Dermis microvascular lymphatic vessel endothelial cell (primary cell): ENCODE results near the gene RPL10. TPM values are rescaled to one million over a fixed set of nuclear protein-coding genes. Genes with fewer than 3 reads are reported as not detected.

Source experiments
- DNase-seq, 2 donors: peaks; one replicate each; pipeline versions ENCODE4 v3.0.0 to v3.0.0-alpha.2; 2010; ENCODE audit warnings: low read depth in 2 of 2
- total RNA-seq: library from RNA; depleted of rRNA; stranded (reverse); fragments of >200 nt; gene quantifications from 2 replicates; pipeline ENCODE4 v1.2.1, GENCODE V29; 2014

The RPL10 gene
- total RNA-seq, 1 donor from 2014 or later: 2,372 TPM

- no peak for DNase-seq
These were observed 50.3 kb downstream of the RPL10 start for GRCh38 chrX:154448484-154448883.

GRCh38 chrX:154449618-154450017 lies 51.4 kb downstream of the RPL10 start:
- DNase-seq: no peak

GRCh38 chrX:154450312-154450711 lies 52.1 kb downstream of the RPL10 start:
- DNase-seq: no peak

Other genes with a start within 250 kb of the RPL10 start
- not detected in 2 replicates for gene OPN1MW, start 215.8 kb upstream of the RPL10 start, total RNA-seq
- not detected in 2 replicates for gene OPN1MW2, start 178.6 kb upstream of the RPL10 start, total RNA-seq
- not detected in 2 replicates for gene OPN1MW3, start 140.8 kb upstream of the RPL10 start, total RNA-seq
- gene TEX28, start 103.3 kb upstream of the RPL10 start, total RNA-seq: 0.13 TPM in 1 of 2 replicates, not detected in the other
- gene TKTL1, start 102.6 kb upstream of the RPL10 start, total RNA-seq: under 0.01 TPM in 1 of 2 replicates, not detected in the other
- gene FLNA, start 23.7 kb upstream of the RPL10 start, total RNA-seq: 1,135 and 1,161 TPM in 2 replicates
- 17.8 and 20.5 TPM in 2 replicates for gene EMD, start 19.1 kb upstream of the RPL10 start, total RNA-seq
- 105 and 121 TPM in 2 replicates for gene DNASE1L1, start 10.9 kb downstream of the RPL10 start, total RNA-seq
- 11.9 and 14.9 TPM in 2 replicates for gene TAFAZZIN, start 13.2 kb downstream of the RPL10 start, total RNA-seq
- 58.0 and 105 TPM in 2 replicates for gene ATP6AP1, start 30.3 kb downstream of the RPL10 start, total RNA-seq
- 27.0 and 43.0 TPM in 2 replicates for gene GDI1, start 38.8 kb downstream of the RPL10 start, total RNA-seq
- 43.9 and 60.2 TPM in 2 replicates for gene FAM50A, start 45.8 kb downstream of the RPL10 start, total RNA-seq
- 3.0 and 6.2 TPM in 2 replicates for gene PLXNA3, start 59.9 kb downstream of the RPL10 start, total RNA-seq
- gene LAGE3, start 80.9 kb downstream of the RPL10 start, total RNA-seq: 14.9 and 16.9 TPM in 2 replicates
- 29.8 and 38.1 TPM in 2 replicates for gene UBL4A, start 88.2 kb downstream of the RPL10 start, total RNA-seq
- 8.1 and 14.4 TPM in 2 replicates for gene SLC10A3, start 92.3 kb downstream of the RPL10 start, total RNA-seq
- 13.7 and 20.9 TPM in 2 replicates for gene FAM3A, start 117.9 kb downstream of the RPL10 start, total RNA-seq
- 33.9 and 35.4 TPM in 2 replicates for gene G6PD, start 148.5 kb downstream of the RPL10 start, total RNA-seq
- 12.1 and 12.8 TPM in 2 replicates for gene IKBKG, start 149.2 kb downstream of the RPL10 start, total RNA-seq
- not detected in 2 replicates for gene CTAG1A, start 186.8 kb downstream of the RPL10 start, total RNA-seq
- gene CTAG1B, start 220.9 kb downstream of the RPL10 start, total RNA-seq: not detected in 2 replicates